ENCODE results near the gene CBX8.

The CBX8 gene

GRCh38 chr17:79792984-79793923 lies 3.6 kb downstream of the CBX8 start:
- no peak for DNase-seq (ENCODE audit: low read depth in 2 of 2)

GRCh38 chr17:79792341-79792871 lies 4.5 kb downstream of the CBX8 start:
- DNase-seq (ENCODE audit: low read depth in 2 of 2) = no peak

GRCh38 chr17:79791735-79792161 lies 5.1 kb downstream of the CBX8 start:
- DNase-seq (ENCODE audit: low read depth in 2 of 2) = no peak

- no peak for DNase-seq (ENCODE audit: low read depth in 2 of 2)
Measured at GRCh38 chr17:79790805-79791734, 5.8 kb downstream of the CBX8 start.

GRCh38 chr17:79789943-79790804 lies 6.7 kb downstream of the CBX8 start:
- DNase-seq (ENCODE audit: low read depth in 2 of 2) = no peak

- DNase-seq (ENCODE audit: low read depth in 2 of 2) = no peak
Measured at GRCh38 chr17:79788989-79789942, 7.6 kb downstream of the CBX8 start.

- no peak for DNase-seq (ENCODE audit: low read depth in 2 of 2)
Measured at GRCh38 chr17:79788455-79788854, 8.4 kb downstream of the CBX8 start.

GRCh38 chr17:79786930-79787643 lies 9.8 kb downstream of the CBX8 start:
- DNase-seq (ENCODE audit: low read depth in 2 of 2) = no peak

- DNase-seq (ENCODE audit: low read depth in 2 of 2) = no peak
Measured at GRCh38 chr17:79785900-79786810, 10.7 kb downstream of the CBX8 start.

GRCh38 chr17:79785017-79785899 lies 11.6 kb downstream of the CBX8 start:
- DNase-seq (ENCODE audit: low read depth in 2 of 2) = no peak

GRCh38 chr17:79784353-79785016 lies 12.4 kb downstream of the CBX8 start:
- no peak for DNase-seq (ENCODE audit: low read depth in 2 of 2)

- DNase-seq (ENCODE audit: low read depth in 2 of 2) = no peak
Measured at GRCh38 chr17:79783891-79784290, 13.0 kb downstream of the CBX8 start.

GRCh38 chr17:79781736-79782575 lies 14.9 kb downstream of the CBX8 start:
- no peak for DNase-seq (ENCODE audit: low read depth in 2 of 2)

- no peak for DNase-seq (ENCODE audit: low read depth in 2 of 2)
Measured at GRCh38 chr17:79781012-79781650, 15.7 kb downstream of the CBX8 start.

GRCh38 chr17:79779661-79780365 lies 17.1 kb downstream of the CBX8 start:
- DNase-seq (ENCODE audit: low read depth in 2 of 2) = no peak
